NCI-H1417 treated with DMSO at 0.1 percent for 48 hours (cell line): ENCODE data around the gene PROM1.
A peak's percentile ranks its signal among the peaks of the same experiment; 100 is the strongest.

Source experiments
- DNase-seq: peaks from one replicate; lab custom pipeline; 2025; lab: John Stamatoyannopoulos, UW

Gene PROM1

GRCh38 chr4:16083241-16084191 is at the start of gene PROM1:
PROM1 (minus strand) TSS chr4:16084023; CDS start chr4:16075906, 8,117 bp downstream.
- no peak for DNase-seq

GRCh38 chr4:16133406-16133805 is 49.6 kb upstream of the PROM1 start:
- no peak for DNase-seq

- no peak for DNase-seq
Observed at GRCh38 chr4:16131293-16131692, 47.5 kb upstream of the PROM1 start.

GRCh38 chr4:16129336-16129735 is 45.5 kb upstream of the PROM1 start:
- DNase-seq, result no peak

GRCh38 chr4:16126714-16127113 is 42.9 kb upstream of the PROM1 start:
- no peak for DNase-seq

- DNase-seq, result no peak
Observed at GRCh38 chr4:16125571-16126445, 42.0 kb upstream of the PROM1 start.

- DNase-seq, result no peak
Observed at GRCh38 chr4:16124232-16124631, 40.4 kb upstream of the PROM1 start.

GRCh38 chr4:16123356-16124084 is 39.7 kb upstream of the PROM1 start:
- peak; percentile 90 for DNase-seq

GRCh38 chr4:16122784-16123183 is 39.0 kb upstream of the PROM1 start:
- no peak for DNase-seq

GRCh38 chr4:16122308-16122711 is 38.5 kb upstream of the PROM1 start:
- no peak for DNase-seq

- DNase-seq, result no peak
Observed at GRCh38 chr4:16120720-16121119, 36.9 kb upstream of the PROM1 start.

GRCh38 chr4:16119981-16120380 is 36.2 kb upstream of the PROM1 start:
- DNase-seq, result no peak

- no peak for DNase-seq
Observed at GRCh38 chr4:16118090-16118489, 34.3 kb upstream of the PROM1 start.

- DNase-seq, result no peak
Observed at GRCh38 chr4:16117164-16117563, 33.3 kb upstream of the PROM1 start.

- DNase-seq, result no peak
Observed at GRCh38 chr4:16116493-16116990, 32.7 kb upstream of the PROM1 start.

- no peak for DNase-seq
Observed at GRCh38 chr4:16116019-16116418, 32.2 kb upstream of the PROM1 start.

GRCh38 chr4:16114546-16114945 is 30.7 kb upstream of the PROM1 start:
- DNase-seq, result no peak

- DNase-seq, result no peak
Observed at GRCh38 chr4:16113741-16114140, 29.9 kb upstream of the PROM1 start.

GRCh38 chr4:16111533-16111932 is 27.7 kb upstream of the PROM1 start:
- no peak for DNase-seq

- no peak for DNase-seq
Observed at GRCh38 chr4:16110661-16111290, 27.0 kb upstream of the PROM1 start.

- DNase-seq, result no peak
Observed at GRCh38 chr4:16110199-16110598, 26.4 kb upstream of the PROM1 start.
